ENCODE data around the gene SERPINB12. TPM values are rescaled to one million over a fixed set of nuclear protein-coding genes. Genes with fewer than 3 reads are reported as not detected.

SERPINB12 gene
- total and polyA plus RNA-seq, 2 donors (not counting 3 experiments of a cell fraction or from before 2014, with no cell fraction given), result not detected

GRCh38 chr18:63591725-63592124, 49.6 kb downstream of the SERPINB12 start:
- Histone ChIP-seq H3K4me3 (replicated peaks in 1 of 3; ENCODE audit: insufficient read depth in 1 of 3, low read depth in 1 of 3, low read length in 3 of 3) (no peak overlapping the region), H3K79me2 (ENCODE audit: control insufficient read depth, insufficient read depth, low read length) (no peaks in the 10 kb centered on the region), H3K9me1 (replicated peaks; ENCODE audit: control insufficient read depth, extremely low read depth, insufficient read depth, low read length) (no peaks in the 10 kb centered on the region), H3K27ac (ENCODE audit: insufficient read depth, low read depth, low read length) (no peak overlapping the region), H3K27me3 (ENCODE audit: control insufficient read depth in 2 of 2, insufficient read depth in 2 of 2, low read length in 2 of 2) (no peaks in the 10 kb centered on the region), H4K20me1 (replicated peaks; ENCODE audit: control insufficient read depth, extremely low read depth, insufficient read depth, low read length) (no peaks in the 10 kb centered on the region), H3K9me3 (replicated peaks; ENCODE audit: control insufficient read depth, insufficient read depth, low read length) (no peaks in the 10 kb centered on the region), H2AFZ (ENCODE audit: low read depth, low read length) (no peak overlapping the region), H3K36me3 (ENCODE audit: control insufficient read depth in 2 of 2, extremely low read depth in 1 of 2, insufficient read depth in 2 of 2, low read length in 2 of 2) (no peaks in the 10 kb centered on the region), H3K4me1 (ENCODE audit: control insufficient read depth, extremely low read depth, insufficient read depth, low read length) (no peaks in the 10 kb centered on the region), H3K9ac (replicated peaks; ENCODE audit: extremely low read depth, insufficient read depth, low read length) (no peak overlapping the region), H3K4me2 (ENCODE audit: insufficient read depth, low read length) (no peak overlapping the region)
- BruUV-seq (replicated peaks), result no TSS peak
- TF ChIP-seq MAX (IDR thresholded peaks at IDR 0.05; ENCODE audit: insufficient read depth, insufficient read length) (no peak), FOS (IDR thresholded peaks at IDR 0.05; ENCODE audit: borderline replicate concordance, insufficient read depth, low read length) (no peak), CTCF (IDR thresholded peaks at IDR 0.05; ENCODE audit: extremely low read depth in 1 of 2, insufficient read depth in 1 of 2, low read depth in 1 of 2, low read length in 2 of 2) (no peak), GATA2 (IDR thresholded peaks at IDR 0.05; ENCODE audit: insufficient read depth, insufficient read length, low read depth, low read length) (no peak), JUN (IDR thresholded peaks at IDR 0.05; ENCODE audit: borderline replicate concordance, insufficient read depth, insufficient read length, low read depth) (no peak), EZH2 (IDR thresholded peaks at IDR 0.05; ENCODE audit: borderline replicate concordance, low read depth, low read length, severe bottlenecking) (no peak), POLR2AphosphoS5 (IDR thresholded peaks at IDR 0.05; ENCODE audit: insufficient read depth, low read depth, low read length) (no peak), MYC (IDR thresholded peaks at IDR 0.05; ENCODE audit: low read depth, low read length) (no peak), POLR2A (IDR thresholded peaks at IDR 0.05; ENCODE audit: low read depth, low read length) (no peak)
- intact Hi-C loops (cut with micrococcal nuclease) (no loop called here), dilution Hi-C loops (cut with MboI; ENCODE audit: extremely low pct_ligation_motif_present, low sequenced_read_pairs) (no loop called here)
- no peak for FAIRE-seq
- no peak for DNase-seq (ENCODE audit: low read depth, low spot score)
- CTCF ChIA-PET, result interaction anchor here (0.9 to 1.8 kb wide), 2 partner anchors 14 to 25 kb away, joined by 3 to 13 read pairs; no protein-coding TSS in a partner anchor
- POLR2A ChIA-PET, result no interaction called here

All from endothelial cell of umbilical vein (primary cell).